ENCODE data around the gene AQP9.

The AQP9 gene

DNA sequence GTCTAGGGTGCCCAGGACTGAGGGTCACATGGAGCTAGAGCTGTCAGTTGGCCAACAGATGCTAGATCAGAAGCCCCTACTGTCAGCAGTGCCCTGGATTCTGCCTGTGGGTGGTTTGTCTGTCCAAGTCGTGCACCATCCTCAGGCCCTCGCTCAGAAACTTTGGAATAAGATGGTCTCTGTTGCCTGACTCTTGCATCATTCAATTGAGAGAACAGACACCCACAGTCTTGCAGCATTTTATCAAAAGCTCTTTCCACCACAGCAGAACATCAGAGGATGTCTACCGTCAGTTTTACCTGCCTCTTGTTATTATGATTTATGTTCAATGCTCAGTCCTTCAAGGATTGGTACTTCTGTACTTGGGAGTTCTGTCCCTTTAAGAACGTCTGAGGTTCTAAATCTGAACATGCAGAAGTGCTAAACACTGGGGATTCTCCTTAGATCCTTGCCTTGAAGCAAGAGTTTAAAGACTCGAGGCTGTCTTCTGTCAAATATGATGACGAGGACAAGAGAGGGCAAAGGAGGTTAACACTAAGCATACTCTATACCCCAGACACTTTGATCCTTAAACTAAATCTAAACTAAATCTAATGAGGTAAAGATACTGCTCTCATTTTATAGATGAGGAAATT lies 4.8 kb downstream of the AQP9 start:
- no peak for DNase-seq

DNA sequence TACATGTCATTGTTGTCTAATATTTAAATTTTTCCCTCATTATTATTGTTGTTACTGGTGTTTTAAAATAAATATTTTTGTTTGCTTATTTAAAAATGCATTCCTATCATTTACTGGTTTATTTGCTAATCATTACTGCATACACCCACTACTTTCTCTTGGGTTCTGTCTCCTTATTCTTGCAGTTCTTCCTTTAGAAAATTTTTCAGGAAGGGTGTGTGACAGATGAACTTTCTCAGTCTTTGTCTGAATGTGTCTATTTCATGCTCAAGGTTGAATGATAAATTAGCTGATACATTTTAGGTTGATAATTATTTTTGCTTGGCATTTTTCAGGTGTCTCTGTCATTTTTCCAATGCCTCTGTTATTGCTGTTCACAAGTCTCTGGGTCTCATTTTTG lies 7.4 kb downstream of the AQP9 start:
- DNase-seq = no peak

DNA sequence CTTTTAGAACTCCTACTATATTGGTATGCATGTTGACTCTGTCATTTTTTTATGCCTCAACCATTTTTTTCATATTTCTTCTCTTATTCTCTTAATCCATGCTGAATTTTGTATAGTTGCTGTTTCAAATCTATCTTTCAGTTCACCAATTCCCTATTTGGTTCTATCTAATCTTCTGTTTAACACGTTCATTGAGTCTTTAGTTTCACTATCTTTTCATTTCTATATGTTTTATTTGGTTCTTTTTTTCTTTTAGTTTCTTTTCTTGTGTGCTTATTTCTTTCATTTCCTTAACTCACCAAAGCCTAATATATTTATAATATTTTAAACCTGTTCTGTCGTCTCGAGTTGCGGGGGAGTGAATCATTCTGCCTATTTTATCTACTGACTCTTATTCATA lies 8.0 kb downstream of the AQP9 start:
- no peak for DNase-seq

DNA sequence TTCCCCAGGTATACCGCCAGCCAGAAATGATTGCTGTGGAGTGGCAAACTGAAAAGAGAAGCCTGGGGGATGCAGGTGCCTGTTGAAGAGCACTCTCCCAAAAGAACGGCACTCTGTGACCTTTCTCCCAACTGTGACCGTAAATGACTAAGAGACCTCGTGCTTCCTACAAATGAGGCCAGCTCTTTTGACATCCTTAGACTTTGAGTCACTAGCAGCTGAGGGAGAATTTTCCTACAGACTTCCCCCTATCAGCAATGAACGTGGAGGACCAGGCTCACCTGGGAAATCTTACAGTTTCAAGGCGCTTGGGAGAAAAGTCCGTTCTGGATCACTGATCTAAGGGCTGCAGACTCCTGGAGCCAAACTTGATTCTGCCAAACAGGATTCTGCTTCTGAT lies 8.6 kb downstream of the AQP9 start:
- no peak for DNase-seq

DNA sequence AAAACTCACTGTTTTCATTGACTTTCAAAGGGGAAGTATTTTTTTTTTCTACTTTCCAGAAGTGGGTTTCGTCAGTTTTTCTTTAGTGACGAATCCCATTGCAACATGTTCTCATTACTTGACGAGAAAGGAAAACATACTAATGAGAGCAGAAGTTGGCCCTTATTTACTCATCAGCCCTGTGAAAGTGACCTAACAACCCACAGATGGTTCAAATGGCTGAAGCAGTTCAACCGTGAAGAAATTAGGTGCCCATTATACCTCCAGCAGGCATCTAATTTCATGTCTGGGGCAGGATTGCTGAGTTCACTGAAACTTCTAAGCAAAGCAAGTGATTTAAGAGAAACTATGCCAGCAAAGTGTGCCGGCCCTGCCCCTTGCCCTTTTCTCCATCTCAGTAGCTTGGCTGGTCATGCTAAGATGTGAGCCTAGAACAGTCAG lies 9.0 kb downstream of the AQP9 start:
- DNase-seq = no peak

DNA sequence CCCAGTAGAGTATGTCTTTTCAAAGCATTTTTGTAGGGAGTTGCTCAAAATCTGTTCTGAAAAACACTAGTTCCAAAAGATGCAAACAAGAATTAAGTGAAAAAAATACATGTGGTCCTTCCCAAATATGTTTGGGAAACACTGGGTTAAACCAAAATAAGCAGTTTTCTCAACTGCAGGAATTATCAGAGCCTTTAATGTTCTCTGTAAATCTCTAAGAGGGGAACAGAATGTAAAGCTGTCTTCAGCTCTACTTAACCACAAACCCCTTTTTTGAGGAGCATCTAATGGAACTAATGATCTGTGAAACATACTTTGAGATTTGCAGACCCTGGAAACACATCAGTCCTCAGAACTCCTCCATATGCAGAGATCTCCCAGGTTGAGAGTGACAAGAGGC lies 9.9 kb downstream of the AQP9 start:
- no peak for DNase-seq

DNA sequence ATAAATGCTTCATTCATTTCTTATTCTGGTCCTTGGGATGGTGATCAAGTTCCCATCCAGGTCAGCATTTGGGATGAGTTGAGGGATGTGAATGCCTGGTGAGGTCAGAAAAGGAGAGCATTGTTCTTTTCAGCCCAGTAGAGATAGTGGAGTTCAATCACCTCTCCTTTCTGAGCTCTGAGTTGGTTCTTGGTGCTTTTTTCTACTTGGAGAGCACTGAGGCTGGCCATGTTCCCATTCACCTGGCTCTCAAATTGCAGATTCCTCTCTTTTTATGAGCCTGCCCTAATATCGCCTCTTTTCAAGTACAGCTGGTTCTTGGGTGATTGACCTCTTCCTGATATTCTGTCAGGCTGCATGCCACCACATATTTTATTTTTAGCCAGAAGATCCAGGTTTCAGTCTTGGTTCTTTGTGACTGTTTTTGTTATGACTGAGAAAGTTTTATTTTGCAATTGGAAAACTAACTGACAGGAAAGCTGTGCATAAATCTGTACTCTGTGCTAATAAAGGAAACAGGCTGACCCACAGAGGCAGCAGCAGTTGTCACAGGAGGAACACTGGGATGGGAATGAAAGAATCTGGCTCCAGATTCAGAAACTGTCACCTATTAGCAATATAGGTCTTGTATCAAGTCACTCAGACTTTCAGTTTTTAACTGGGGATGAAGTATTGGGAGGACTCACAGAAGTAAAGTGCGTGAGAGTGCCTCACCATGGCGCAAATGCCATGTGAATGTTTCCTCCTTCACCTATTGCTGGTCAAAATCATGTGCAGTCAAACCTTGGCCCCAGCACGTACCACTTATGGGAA lies 10.7 kb downstream of the AQP9 start:
- no peak for DNase-seq

DNA sequence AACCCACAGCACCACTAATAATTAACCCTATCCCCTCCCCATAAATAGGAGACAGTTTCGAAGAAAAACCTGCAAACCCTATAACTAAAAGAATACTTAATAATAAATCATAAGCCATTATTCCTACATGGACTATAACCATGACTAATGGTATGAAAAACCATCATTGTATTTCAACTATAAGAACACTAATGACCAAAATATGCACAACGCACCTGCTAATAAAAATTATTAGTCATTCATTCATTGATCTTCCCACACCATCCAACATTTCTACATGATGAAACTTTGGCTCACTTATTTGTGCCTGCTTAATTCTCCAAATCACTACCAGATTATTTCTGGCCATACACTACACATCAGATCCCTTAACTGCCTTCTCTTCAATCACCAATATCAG lies 16.6 kb downstream of the AQP9 start:
- no peak for DNase-seq

DNA sequence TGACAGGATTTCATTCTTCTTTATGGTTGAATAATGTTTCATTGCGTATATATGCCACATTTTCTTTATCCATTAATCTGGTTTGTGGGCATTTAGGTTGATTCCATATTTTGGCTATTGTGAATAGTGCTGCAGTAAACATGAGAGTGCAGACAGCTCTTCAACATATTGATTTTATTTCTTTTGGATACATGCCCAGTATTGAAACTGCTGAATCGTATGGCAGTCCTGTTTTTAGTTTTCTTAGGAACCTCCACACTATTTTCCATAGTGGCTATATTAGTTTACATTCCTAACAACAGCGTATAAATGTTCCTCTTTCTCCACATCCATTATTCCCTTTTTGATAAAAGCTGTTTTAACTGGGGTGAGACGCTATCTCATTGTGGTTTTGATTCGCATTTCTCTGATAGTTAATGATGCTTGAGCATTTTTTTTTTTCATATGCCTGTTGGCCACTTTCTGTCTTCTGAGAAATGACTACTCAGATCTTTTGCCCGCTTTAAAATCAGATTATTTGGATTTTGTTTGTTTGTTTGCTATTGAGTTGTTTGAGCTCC lies 21.7 kb downstream of the AQP9 start:
- no peak for DNase-seq

DNA sequence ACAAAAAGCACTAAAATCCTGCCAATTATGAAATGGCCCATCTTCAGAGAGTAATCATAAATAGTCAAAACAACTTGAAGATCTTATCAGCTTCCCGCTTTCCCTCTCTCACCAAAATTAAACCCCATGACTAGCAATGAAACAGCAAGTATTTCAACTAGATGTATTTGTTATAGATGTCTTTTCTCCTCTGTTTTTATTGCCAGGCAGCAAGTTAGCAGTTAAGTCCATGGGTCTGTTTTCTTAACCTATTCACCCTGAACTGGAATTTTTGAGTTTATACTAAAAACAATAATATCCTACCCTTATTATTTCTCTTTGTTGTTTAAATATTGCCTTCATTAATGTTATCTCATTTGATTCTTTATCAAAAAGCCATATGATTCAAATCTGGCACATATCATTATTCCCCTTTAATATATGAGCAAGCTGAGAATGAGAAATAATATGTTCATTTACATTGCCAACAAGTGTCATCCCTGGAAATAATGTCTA lies 23.3 kb downstream of the AQP9 start:
- DNase-seq = no peak

DNA sequence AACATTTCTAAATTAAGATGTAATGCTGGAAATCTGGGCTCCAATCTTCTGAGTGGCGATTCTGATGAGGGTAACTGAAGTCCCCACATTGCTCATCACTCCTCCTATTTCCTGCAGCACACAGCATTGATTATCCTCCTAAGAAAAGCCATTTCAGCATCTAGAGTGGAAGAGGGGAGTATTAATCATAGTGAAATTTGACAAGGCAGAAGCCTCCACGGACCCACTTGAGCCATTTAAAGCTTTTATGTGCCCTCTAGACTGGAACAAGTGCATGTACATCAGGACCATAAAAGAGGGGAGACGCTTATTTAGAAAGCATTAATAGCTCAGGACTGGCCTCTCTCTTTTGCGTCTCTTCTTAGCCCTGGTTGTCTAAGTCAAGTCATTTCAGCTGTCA lies 25.8 kb downstream of the AQP9 start:
- DNase-seq = no peak

DNA sequence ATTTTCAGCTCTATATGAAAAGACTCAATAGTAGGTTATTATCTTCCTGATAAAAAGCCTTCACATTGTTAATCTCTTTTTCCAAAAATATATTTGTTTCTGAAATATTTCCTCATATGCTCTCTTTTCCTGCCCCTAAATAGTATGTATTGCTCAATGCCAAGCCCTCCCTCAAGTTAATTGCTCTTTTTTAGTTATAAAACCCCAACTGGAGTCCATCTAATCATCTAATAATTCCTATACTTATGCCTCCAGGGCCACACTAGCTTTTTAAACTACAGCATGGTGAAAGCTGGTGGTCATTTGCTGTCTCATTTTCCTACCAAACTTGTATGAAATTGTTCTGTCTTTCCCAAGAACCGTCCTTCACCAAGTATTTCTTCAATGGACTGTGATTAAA lies 26.7 kb downstream of the AQP9 start:
- DNase-seq = no peak

DNA sequence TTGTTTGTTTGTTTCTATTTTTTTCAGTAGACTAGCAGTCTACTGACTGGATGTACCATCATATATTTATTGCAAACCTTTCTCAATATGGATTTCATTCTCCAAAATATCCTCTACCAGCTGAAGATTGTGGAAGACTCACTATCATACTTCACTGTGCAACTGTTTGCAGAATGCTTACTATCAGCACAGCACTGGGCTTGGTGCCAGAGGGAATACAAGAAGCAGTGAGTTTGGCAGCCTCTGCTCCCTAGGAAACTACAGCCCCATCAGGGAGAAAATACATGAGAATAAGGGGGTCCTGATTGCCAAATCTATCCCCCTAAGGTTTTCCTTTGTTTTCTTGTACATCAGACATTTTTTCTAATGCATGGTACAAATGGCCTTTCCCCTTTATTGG lies 27.5 kb downstream of the AQP9 start:
- DNase-seq = no peak

DNA sequence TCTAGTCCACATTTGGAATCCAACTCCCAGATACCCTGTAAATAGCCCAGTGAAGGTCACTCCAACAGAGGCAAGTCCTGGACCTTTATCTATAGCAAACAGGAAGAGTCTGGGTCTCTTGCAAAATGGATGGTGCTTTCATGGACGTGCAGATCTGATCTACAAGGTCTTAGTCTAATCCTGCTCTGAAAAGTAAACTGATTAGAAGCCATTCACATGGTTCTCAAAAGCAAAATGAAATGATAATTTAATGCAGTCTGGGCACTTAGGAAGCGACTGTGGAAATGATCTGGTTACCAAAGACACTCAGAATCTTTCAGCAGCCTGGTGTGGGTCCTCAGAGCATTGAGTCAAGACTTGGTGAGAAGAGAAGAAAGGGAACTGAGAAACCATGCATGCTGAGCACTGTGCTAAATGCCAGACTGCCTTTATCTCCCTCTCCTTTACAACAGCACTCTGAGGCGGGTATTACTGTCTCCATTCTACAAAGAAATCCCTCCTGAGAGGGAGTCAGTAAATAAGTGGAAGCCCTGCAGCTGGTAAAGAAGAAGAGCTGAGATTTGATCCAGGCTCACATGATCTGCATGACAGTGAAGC lies 29.0 kb downstream of the AQP9 start:
- DNase-seq = no peak

DNA sequence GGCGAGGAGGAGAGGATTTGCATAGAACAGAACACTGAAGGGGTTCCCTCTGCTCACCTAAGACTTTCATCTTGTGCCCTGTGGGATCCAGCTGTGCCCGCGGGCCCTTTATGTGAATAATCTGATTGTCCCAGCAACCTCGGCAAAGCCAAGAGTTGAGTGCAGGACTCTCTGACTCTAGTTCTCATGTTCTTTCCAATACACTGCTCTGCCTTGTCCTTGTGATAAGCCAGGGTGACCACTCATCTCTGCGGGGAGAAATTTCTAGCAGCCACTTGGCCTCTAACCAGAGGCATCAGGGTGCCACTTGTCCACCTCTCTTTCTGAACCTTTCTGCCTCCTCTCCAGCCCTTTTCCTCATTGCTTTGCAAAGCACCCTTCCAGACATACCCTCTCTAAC lies 31.8 kb downstream of the AQP9 start:
- DNase-seq = no peak

DNA sequence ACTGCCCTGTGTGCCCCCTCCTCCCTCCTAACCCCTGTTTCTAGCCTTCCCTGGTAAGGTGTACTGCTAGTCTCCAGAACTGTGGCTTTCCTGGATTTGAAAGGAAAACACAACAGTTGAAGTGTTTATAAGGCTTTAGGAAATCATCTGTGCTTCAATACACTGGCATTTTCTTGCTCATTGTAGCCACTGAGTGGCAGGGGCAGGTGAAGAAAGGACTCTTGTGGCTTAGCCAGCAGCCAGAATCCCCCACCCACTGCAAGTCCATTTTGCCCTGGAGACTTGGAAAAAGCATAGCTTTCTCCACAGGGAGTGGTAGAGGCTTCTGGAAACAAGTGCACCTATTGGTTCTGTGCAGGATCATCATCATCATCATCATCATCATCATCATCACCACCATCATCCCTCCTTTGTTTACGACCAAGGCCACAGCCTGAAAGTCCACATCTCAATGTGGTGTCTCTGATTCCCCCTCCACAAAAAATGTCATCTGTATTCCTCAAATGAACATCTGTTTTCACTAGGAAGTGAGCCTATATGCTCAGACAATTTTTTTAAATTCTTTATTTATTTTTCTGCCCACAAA lies 33.4 kb downstream of the AQP9 start:
- DNase-seq = no peak

DNA sequence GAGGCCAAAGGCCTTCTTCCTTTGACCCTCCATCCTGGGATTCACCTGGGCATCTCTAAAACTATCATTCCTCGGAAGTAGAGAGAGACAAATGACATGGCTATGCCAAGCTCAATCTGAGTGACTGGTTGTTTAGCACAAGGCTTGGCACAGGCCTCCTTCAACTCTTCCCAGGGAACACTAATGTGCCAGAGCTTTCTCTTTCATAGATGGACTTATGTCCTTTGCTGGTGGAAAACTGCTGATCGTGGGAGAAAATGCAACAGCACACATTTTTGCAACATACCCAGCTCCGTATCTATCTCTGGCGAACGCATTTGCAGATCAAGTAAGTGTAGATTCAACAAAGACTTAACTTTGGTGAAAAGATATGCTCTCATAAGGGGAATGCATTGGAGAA lies 36.5 kb downstream of the AQP9 start:
- DNase-seq = no peak

DNA sequence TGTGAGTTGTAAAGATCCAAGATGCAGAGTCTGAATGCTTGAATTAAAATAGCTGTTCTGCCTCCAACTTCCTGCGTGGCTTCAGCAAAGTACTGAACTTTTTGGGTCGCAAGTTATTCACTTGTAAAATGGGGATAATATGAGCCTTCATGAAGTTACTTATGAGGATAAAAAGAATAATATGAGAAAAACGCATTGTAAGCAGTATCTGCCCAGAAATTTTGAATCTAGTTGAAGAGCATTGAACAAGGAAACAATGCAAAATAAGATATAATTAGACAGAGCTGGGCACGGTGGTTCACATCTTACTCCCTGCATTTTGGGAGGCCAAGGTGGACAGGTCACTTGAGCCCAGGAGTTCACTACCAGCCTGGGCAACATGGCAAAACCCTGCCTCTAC lies 37.8 kb downstream of the AQP9 start:
- no peak for DNase-seq

DNA sequence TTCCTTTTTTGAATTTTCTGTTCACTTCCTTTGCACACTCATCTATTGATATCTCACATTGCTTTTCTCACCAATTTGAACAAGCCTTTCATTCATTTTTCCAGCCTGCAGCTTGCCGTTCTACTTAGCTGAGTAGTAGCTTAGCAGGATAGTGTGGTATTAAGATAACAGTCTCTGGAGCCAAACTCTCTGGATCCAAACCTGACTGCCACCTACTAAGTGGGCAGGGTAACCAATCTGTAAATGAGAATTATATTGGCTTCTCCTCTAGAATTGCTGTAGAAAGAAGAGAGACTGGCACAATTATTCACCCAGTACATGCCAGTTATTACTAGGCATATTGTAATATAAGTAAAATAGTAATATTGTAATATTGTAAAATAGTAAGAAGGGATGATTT lies 40.5 kb downstream of the AQP9 start:
- DNase-seq = no peak

DNA sequence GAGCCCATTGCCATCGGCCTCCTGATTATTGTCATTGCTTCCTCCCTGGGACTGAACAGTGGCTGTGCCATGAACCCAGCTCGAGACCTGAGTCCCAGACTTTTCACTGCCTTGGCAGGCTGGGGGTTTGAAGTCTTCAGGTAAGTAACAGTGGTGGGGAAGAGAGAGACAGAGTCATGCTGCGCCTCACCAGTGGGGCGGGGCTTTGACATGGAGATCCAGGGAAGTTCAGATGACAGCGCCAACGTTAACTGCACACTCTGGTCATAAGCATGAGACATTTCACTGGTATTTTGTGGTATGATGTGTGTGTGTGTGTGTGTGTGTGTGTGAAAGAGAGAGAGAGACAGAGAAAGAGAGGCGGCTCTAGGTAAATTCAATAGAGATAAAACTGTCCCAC lies 41.0 kb downstream of the AQP9 start:
- no peak for DNase-seq

DNA sequence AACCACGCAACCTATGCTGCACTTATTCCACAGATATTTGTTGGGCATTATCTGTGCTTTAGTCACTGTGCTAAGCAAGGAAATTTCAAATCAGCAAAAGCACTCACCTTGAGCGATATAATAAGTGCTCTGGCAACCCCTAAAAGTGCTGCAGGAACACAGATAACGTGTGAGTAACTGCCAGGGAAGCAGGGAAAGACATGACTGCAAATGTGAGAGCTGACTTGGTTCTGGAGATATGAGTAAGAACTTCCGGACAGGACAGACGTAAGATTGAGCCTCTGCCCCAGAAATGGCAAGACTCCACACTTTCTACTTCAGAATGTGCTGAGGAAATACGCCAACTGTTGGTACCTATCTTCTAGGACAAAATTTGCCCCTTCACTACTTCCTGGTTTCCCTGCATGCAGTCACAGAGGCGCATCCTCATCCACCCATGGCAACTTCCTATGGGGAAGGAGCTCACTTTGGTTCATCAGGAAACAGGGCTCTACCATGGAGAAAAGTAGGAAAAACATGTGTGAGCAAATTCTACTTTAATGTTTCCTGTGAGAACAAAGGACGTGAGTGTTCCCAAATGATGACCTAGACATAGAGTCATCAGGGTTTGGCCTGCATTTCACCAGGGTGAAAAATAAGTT lies 41.7 kb downstream of the AQP9 start:
- no peak for DNase-seq

DNA sequence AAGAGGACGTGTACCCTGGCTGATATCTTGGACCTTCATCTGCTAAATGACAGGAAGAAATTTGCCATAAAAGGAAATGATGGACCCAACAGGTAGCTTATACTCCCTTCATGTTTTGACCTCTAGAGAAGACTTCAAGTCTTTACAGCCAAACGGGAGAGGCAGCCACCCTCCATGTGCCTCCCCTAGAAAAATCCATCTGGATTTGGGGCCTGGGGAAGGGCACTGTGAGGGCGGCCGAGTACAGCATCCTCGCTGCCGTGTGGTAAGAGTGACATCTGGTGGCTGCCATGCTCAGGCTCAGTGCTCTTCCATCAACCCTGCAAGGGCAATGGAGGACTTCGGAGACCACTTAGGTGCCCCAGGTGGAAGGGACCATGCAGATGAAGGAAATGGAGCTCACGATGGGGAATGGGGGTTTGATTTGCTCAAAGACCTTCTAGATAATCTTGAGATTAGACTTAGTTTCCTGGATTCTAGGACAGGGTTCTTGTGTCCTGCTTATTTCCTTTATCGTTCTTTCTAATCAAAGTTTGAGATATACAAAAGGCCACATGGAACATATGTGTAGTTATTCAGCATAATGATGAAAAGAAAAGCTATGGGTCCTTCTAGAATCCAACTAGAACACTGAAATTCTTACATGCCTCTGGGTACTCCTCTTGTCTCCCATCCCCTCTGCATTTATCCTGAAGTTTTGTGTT lies 44.4 kb downstream of the AQP9 start:
- DNase-seq = peak; percentile 3
